WTC11 (cell line): ENCODE results near the gene NAV2. TPM values are rescaled to one million over a fixed set of nuclear protein-coding genes. Genes with fewer than 3 reads are reported as not detected.

Experiments
- ATAC-seq: fragments of 200-7000 bp; cut with Tn5 transposase; 2 replicates; pipeline ENCODE4 v1.10.0; 2021; ENCODE audit warnings: mild to moderate bottlenecking, moderate library complexity
- CTCF ChIA-PET: fragments of 300-600 bp; sonication (Branson Sonifier 250); formaldehyde crosslinking; loops from one replicate; lab custom pipeline; 2021; ENCODE audit warnings: antibody characterized with exemption; lab: Charles Lee
- POLR2A ChIA-PET: fragments of 350-600 bp; sonication (Branson Sonifier 250); formaldehyde crosslinking; loops from one replicate; lab custom pipeline; 2021; ENCODE audit warnings: antibody characterized with exemption; lab: Charles Lee
- DNase-seq: peaks from one replicate; pipeline ENCODE4 v3.0.0; 2021; ENCODE audit warnings: low spot score
- H3K27ac Mint-ChIP-seq: 2 replicates; pipeline ENCODE4 v1.8.0; 2021; ENCODE audit warnings: mixed read lengths
- H3K27me3 Mint-ChIP-seq: 2 replicates; pipeline ENCODE4 v1.8.0; 2021; ENCODE audit warnings: low read depth, mild to moderate bottlenecking, moderate library complexity, mixed read lengths
- H3K36me3 Mint-ChIP-seq: 2 replicates; pipeline ENCODE4 v1.8.0; 2021; ENCODE audit warnings: mixed read lengths
- H3K4me1 Mint-ChIP-seq: 2 replicates; pipeline ENCODE4 v1.8.0; 2022; ENCODE audit warnings: mixed read lengths
- H3K4me3 Mint-ChIP-seq: 2 replicates; pipeline ENCODE4 v1.8.0; 2021; ENCODE audit warnings: mild to moderate bottlenecking, moderate library complexity, mixed read lengths
- H3K9me3 Mint-ChIP-seq: 2 replicates; pipeline ENCODE4 v1.8.0; 2021; ENCODE audit warnings: mixed read lengths
- ATF1 ChIP-seq: sonication (generic); formaldehyde crosslinking; IDR thresholded peaks from 2 replicates; pipeline ENCODE4 v1.8.1; 2023; ENCODE audit warnings: mild to moderate bottlenecking, moderate library complexity, missing genetic modification reagents
- ATF3 ChIP-seq: sonication (generic); formaldehyde crosslinking; conservative IDR thresholded peaks from 2 replicates; pipeline ENCODE4 v1.8.1; 2022; ENCODE audit warnings: mild to moderate bottlenecking, missing genetic modification reagents
- ATF6 ChIP-seq: sonication (generic); formaldehyde crosslinking; IDR thresholded peaks from 2 replicates; pipeline ENCODE4 v1.8.1; 2023; ENCODE audit warnings: mild to moderate bottlenecking, missing genetic modification reagents
- CBFB ChIP-seq: sonication (generic); formaldehyde crosslinking; IDR thresholded peaks from 2 replicates; pipeline ENCODE4 v1.8.1; 2022; ENCODE audit warnings: mild to moderate bottlenecking, low read depth, missing genetic modification reagents
- E2F4 ChIP-seq: sonication (generic); formaldehyde crosslinking; IDR thresholded peaks from 2 replicates; pipeline ENCODE4 v1.8.1; 2022; ENCODE audit warnings: low read depth, mild to moderate bottlenecking, moderate library complexity, missing genetic modification reagents, borderline replicate concordance
- EMX1 ChIP-seq: fragments of 250-450 bp; sonication (Bioruptor Pico); IDR thresholded peaks from 2 replicates; pipeline ENCODE4 v1.8.0; 2021; ENCODE audit warnings: mild to moderate bottlenecking
- FOXJ3 ChIP-seq: sonication (generic); formaldehyde crosslinking; IDR thresholded peaks from 2 replicates; pipeline ENCODE4 v1.9.0; 2021; ENCODE audit warnings: missing genetic modification reagents, mild to moderate bottlenecking, borderline replicate concordance
- FOXP4 ChIP-seq: sonication (generic); formaldehyde crosslinking; IDR thresholded peaks from 2 replicates; pipeline ENCODE4 v1.8.0; 2022; ENCODE audit warnings: mild to moderate bottlenecking, missing genetic modification reagents
- HMGA2 ChIP-seq: fragments of 250-450 bp; sonication (Bioruptor Pico); IDR thresholded peaks from 2 replicates; pipeline ENCODE4 v1.4.0; 2021; ENCODE audit warnings: mild to moderate bottlenecking, moderate library complexity
- IRF2 ChIP-seq: sonication (generic); formaldehyde crosslinking; IDR thresholded peaks from 2 replicates; pipeline ENCODE4 v1.8.0; 2022; ENCODE audit warnings: low read depth, missing genetic modification reagents, borderline replicate concordance
- KAT7 ChIP-seq: sonication (generic); formaldehyde crosslinking; IDR thresholded peaks from 2 replicates; pipeline ENCODE4 v1.8.1; 2023; ENCODE audit warnings: missing genetic modification reagents, mild to moderate bottlenecking, borderline replicate concordance
- MXD4 ChIP-seq: fragments of 250-450 bp; sonication (Bioruptor Pico); IDR thresholded peaks from 2 replicates; pipeline ENCODE4 v1.8.0; 2021; ENCODE audit warnings: mild to moderate bottlenecking, moderate library complexity, borderline replicate concordance
- SMAD4 ChIP-seq: sonication (generic); formaldehyde crosslinking; IDR thresholded peaks from 2 replicates; pipeline ENCODE4 v1.8.0; 2022; ENCODE audit warnings: mild to moderate bottlenecking, missing genetic modification reagents
- SOX15 ChIP-seq: fragments of 250-450 bp; sonication (Bioruptor Pico); IDR thresholded peaks from 2 replicates; pipeline ENCODE4 v1.9.0; 2021; ENCODE audit warnings: mild to moderate bottlenecking
- TEAD1 ChIP-seq: sonication (generic); formaldehyde crosslinking; IDR thresholded peaks from 2 replicates; pipeline ENCODE4 v1.8.0; 2022; ENCODE audit warnings: mild to moderate bottlenecking, missing genetic modification reagents
- ZNF121 ChIP-seq: sonication (generic); formaldehyde crosslinking; IDR thresholded peaks from 2 replicates; pipeline ENCODE4 v1.8.0; 2023; ENCODE audit warnings: missing genetic modification reagents
- total RNA-seq: library from RNA; stranded (reverse); gene quantifications from 3 replicates; pipeline ENCODE4 v1.2.3, GENCODE V29; 2021
- TF ChIP-seq, protein P1 (sequence below): fragments of 250-450 bp; sonication (Bioruptor Pico); IDR thresholded peaks from 2 replicates; pipeline ENCODE4 v1.8.0; 2021; ENCODE audit warnings: mild to moderate bottlenecking
- TF ChIP-seq, protein P2 (sequence below): fragments of 250-450 bp; sonication (Bioruptor Pico); IDR thresholded peaks from 2 replicates; pipeline ENCODE4 v1.9.0; 2021; ENCODE audit warnings: mild to moderate bottlenecking

The NAV2 gene
- total RNA-seq, 1 experiment from 2014 or later, result 42.8 TPM

DNA sequence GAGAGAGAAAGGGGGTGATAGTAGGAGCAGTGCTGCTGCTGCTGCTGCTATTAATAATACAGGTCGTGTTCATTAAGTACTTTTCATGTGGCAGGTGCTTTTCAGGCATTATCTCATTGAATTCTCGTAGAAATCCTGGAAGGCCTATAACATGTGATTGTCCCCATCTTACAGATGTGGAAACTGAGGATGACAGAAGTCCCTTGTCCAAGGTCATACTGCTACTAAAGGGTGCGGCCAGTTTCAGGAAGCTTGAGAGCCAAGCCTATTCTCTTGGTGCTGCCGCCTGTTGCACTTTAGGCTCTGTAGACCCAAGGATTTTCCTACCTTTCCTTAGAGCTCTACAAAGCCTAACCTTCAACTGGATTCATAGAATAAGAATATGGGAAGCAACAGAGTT, 254.3 kb downstream of the NAV2 start:
- TF ChIP-seq TEAD1 (no peak), ATF6 (no peak), SOX15 (CRISPR knock-in tag) (no peak), EMX1 (CRISPR knock-in tag) (no peak), SMAD4 (CRISPR knock-in tag) (no peak), E2F4 (CRISPR knock-in tag) (no peak), HMGA2 (CRISPR knock-in tag) (no peak), IRF2 (no peak), ZNF121 (CRISPR knock-in tag) (no peak), MXD4 (no peak), FOXP4 (CRISPR knock-in tag) (no peak), FOXJ3 (CRISPR knock-in tag) (no peak), ATF1 (CRISPR knock-in tag) (no peak), CBFB (CRISPR knock-in tag) (no peak), KAT7 (CRISPR knock-in tag) (no peak), ATF3 (no peak)
- TF ChIP-seq, protein P1, sequence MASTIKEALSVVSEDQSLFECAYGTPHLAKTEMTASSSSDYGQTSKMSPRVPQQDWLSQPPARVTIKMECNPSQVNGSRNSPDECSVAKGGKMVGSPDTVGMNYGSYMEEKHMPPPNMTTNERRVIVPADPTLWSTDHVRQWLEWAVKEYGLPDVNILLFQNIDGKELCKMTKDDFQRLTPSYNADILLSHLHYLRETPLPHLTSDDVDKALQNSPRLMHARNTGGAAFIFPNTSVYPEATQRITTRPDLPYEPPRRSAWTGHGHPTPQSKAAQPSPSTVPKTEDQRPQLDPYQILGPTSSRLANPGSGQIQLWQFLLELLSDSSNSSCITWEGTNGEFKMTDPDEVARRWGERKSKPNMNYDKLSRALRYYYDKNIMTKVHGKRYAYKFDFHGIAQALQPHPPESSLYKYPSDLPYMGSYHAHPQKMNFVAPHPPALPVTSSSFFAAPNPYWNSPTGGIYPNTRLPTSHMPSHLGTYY (CRISPR knock-in tag), result no peak
- TF ChIP-seq, protein P2, sequence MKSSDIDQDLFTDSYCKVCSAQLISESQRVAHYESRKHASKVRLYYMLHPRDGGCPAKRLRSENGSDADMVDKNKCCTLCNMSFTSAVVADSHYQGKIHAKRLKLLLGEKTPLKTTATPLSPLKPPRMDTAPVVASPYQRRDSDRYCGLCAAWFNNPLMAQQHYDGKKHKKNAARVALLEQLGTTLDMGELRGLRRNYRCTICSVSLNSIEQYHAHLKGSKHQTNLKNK (CRISPR knock-in tag), result no peak
- Mint-ChIP-seq H3K4me1 (no peaks in the 10 kb centered on the region), H3K27me3 (no peaks in the 10 kb centered on the region), H3K36me3 (peaks cover 10% of the 10 kb centered on the region; the same call in 1 of the 2 replicates), H3K9me3 (no peaks in the 10 kb centered on the region), H3K4me3 (no peak overlapping the region), H3K27ac (no peak overlapping the region)
- no peak for ATAC-seq
- POLR2A ChIA-PET, result no interaction called here
- CTCF ChIA-PET, result interaction anchor here (1.1 kb wide), 1 partner anchor 13 kb away, joined by 3 read pairs; no protein-coding TSS in a partner anchor
- no peak for DNase-seq

- H3K36me3 Mint-ChIP-seq, result peaks cover 10% of the 10 kb centered on the region; the same call in 1 of the 2 replicates
- H3K9me3 Mint-ChIP-seq, result no peaks in the 10 kb centered on the region
- no peak overlapping the region for H3K27ac Mint-ChIP-seq
- TF ChIP-seq KAT7 (CRISPR knock-in tag), result no peak
- TF ChIP-seq, all 79 proteins: peak for 0
- ATAC-seq, result no peak
- no peaks in the 10 kb centered on the region for H3K27me3 Mint-ChIP-seq
- ChIA-PET POLR2A (no interaction called here), CTCF (interaction anchor here (1.1 kb wide), 1 partner anchor 14 kb away, joined by 3 read pairs; no protein-coding TSS in a partner anchor)
- no peaks in the 10 kb centered on the region for H3K4me1 Mint-ChIP-seq
- H3K4me3 Mint-ChIP-seq, result no peak overlapping the region
- DNase-seq, result no peak
Measured at GRCh38 chr11:19967787-19968186, 255.2 kb downstream of the NAV2 start.
